D721Med (cell line): ENCODE results near the gene DTWD1.
"Not testable (repeated sequence)": the region's sequence is repeated elsewhere in the genome, so short reads cannot be mapped to it uniquely, and the experiment has no call there.

Source experiments
- DNase-seq: peaks from one replicate; pipeline ENCODE4 v3.0.0; 2011; ENCODE audit warnings: low spot score; ENCODE audit not compliant: insufficient read length
- FAIRE-seq: peaks from 2 replicates; lab custom pipeline; 2011; peaks lifted over from hg19 to GRCh38; lab: Jason Lieb, UNC
- TF ChIP-seq, protein P1 (sequence below): IDR thresholded peaks from 2 replicates; pipeline ENCODE4 v1.5.1; 2012; ENCODE audit warnings: mild to moderate bottlenecking, control low read depth; ENCODE audit not compliant: insufficient read depth; ENCODE audit errors: missing control alignments

Gene DTWD1

DNA sequence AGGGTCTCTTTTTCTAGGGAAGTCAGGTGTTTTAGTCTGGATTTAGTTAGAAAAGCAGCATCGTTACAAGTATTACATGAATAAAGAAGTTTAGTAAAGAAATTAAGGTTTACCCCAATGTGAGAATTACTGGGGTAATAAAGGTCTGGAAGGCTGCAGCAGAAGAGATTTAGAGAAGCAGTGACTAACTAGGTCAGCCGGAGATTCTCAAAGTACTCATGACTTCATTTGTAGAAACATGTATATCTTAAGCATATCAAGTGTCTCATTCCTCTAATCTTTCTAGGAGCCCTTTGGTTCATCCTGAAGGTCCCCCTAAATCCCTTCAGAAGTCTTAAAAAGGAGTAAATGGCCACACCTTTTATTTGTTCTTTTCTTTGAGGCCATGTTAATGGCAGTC, 26.0 kb downstream of the DTWD1 start:
- FAIRE-seq (no peak), DNase-seq (no peak)
- TF ChIP-seq, protein P1, sequence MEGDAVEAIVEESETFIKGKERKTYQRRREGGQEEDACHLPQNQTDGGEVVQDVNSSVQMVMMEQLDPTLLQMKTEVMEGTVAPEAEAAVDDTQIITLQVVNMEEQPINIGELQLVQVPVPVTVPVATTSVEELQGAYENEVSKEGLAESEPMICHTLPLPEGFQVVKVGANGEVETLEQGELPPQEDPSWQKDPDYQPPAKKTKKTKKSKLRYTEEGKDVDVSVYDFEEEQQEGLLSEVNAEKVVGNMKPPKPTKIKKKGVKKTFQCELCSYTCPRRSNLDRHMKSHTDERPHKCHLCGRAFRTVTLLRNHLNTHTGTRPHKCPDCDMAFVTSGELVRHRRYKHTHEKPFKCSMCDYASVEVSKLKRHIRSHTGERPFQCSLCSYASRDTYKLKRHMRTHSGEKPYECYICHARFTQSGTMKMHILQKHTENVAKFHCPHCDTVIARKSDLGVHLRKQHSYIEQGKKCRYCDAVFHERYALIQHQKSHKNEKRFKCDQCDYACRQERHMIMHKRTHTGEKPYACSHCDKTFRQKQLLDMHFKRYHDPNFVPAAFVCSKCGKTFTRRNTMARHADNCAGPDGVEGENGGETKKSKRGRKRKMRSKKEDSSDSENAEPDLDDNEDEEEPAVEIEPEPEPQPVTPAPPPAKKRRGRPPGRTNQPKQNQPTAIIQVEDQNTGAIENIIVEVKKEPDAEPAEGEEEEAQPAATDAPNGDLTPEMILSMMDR: no peak

DNA sequence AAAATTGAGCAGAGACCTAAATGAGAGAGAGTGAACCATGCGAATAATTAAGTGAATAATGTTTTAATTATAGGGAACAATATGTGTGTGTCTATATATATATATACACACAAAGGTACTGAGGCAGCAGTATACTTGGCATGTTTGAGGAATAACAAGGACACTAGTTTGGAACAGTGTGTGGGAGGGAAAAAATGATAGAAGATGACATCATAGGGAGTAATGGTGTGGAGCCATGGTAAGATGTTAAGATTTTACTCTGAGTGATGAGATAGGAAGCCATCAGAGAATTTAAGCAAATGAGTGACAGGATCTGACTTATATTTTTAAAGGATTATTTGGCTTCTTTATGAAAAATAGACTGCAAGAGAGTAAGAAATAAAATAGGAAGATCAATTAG, 29.1 kb downstream of the DTWD1 start:
- FAIRE-seq: no peak
- no peak for DNase-seq
- TF ChIP-seq, protein P1: no peak

DNA sequence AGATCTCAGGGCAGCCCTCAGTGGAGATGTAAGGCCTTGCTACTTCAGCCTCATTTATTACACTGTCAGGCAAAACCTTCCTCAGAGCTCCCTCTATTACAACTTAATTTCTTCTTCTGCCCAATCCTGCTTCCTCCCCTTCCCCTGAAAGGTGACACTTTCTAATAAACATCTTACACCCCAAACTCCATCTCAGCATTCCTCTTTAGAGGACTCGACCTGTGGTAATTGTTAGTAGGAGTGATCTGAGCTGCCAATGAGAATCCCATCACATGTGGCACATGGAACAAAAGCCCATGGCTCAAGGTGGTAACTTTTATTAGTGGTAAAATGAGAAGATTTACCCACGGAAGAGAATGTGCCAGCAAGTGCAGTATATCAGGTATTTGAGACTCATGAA, 29.8 kb downstream of the DTWD1 start:
- DNase-seq (no peak), FAIRE-seq (no peak)
- TF ChIP-seq, protein P1: no peak

DNA sequence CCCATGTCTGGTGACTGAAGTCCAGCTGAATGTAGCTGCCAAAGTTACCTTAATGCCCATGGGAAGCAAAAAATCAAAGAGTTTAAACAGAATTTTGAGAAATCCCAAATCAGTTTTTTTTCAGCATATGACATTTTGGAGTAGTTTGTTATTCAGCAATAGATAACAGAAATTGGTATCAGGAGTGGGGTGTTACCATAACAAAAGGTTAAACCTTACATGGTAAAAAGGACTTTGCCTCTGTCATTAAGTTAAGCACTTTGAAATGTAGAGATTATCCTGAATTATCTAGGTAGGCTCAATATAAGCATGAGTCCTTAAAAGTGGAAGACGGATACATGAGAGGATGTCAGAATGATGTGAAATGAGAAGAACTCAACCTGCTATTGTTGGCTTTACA, 32.1 kb downstream of the DTWD1 start:
- FAIRE-seq: no peak

GRCh38 chr15:49656734-49657133, 35.9 kb downstream of the DTWD1 start:
- FAIRE-seq: no peak
- no peak for DNase-seq
- TF ChIP-seq, protein P1: no peak

More for the DNA sequence above, 32.1 kb downstream of the DTWD1 start:
- TF ChIP-seq, protein P1: no peak
- DNase-seq: no peak

DNA sequence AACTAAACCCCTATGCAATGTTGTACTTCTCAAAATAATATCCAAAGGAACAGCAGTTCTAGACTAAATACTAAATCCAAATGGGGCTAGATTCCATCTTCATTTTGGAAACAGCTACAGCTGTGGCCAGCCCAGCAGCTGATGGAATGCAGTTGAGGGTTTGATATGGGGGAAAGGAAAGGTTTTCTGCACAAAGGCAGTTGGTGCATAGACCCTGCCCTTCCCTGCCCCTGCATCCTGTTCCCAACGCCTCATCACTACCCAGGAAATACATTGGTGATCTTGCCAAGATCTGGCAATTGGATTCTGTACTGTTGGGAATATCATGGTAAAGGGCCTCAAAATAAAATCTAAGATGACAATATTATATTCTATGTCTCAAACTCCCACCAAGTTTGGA, 43.9 kb downstream of the DTWD1 start:
- TF ChIP-seq, protein P1: no peak
- DNase-seq (no peak), FAIRE-seq (no peak)

DNA sequence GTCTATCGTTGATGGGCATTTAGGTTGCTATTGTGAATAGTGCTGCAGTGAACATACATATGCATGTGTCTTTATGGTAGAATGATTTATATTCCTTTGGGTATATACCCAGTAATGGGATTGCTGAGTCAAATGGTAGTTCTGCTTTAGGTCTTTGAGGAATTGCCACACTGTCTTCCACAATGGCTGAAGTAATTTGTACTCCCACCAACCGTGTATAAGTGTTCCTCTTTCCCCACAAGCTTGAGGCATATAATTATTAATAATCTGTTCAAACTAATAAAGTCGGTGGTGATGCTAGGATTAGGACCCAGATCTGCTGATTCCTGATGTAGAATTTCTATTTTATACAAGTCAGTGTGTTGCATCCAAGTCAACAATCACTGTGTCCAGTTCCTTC, 45.6 kb downstream of the DTWD1 start:
- not testable (repeated sequence) for DNase-seq, FAIRE-seq

GRCh38 chr15:49669288-49669687, 48.4 kb downstream of the DTWD1 start:
- no peak for DNase-seq
- no peak for FAIRE-seq
- TF ChIP-seq, protein P1: no peak
